ENCODE data around the gene RPUSD2. TPM values are rescaled to one million over a fixed set of nuclear protein-coding genes. Genes with fewer than 3 reads are reported as not detected.

RPUSD2 gene
- total and polyA plus RNA-seq, 2 experiments from 2014 or later = 22.0 to 25.5 TPM

GRCh38 chr15:40533763-40534364, 35.2 kb upstream of the RPUSD2 start:
- ATAC-seq (no peak), DNase-seq (ENCODE audit: low spot score) (no peak)
- no peaks in the 10 kb centered on the region for H3K9me3 Mint-ChIP-seq
- no peak overlapping the region for H3K4me3 Mint-ChIP-seq
- no peaks in the 10 kb centered on the region for H3K4me1 Mint-ChIP-seq
- TF ChIP-seq CTCF (conservative IDR thresholded peaks at IDR 0.05; ENCODE audit: low read depth in 2 of 2) (no peak), EZH2 (IDR thresholded peaks at IDR 0.05; ENCODE audit: low read depth, unreplicated experiment) (no peak), ETS1 (IDR thresholded peaks at IDR 0.05) (no peak), REST (IDR thresholded peaks at IDR 0.05; ENCODE audit: unreplicated experiment) (no peak), STAT1 (IDR thresholded peaks at IDR 0.05; ENCODE audit: unreplicated experiment) (no peak), ZNF114 (CRISPR knock-in tag; IDR thresholded peaks at IDR 0.05) (no peak), NANOG (IDR thresholded peaks at IDR 0.05; ENCODE audit: borderline replicate concordance) (no peak), CREB1 (CRISPR knock-in tag; IDR thresholded peaks at IDR 0.05; ENCODE audit: low read depth) (no peak), POLR2AphosphoS5 (IDR thresholded peaks at IDR 0.05; ENCODE audit: low read depth) (no peak), ZNF331 (CRISPR knock-in tag; IDR thresholded peaks at IDR 0.05; ENCODE audit: low read depth) (no peak), ZNF462 (CRISPR knock-in tag; IDR thresholded peaks at IDR 0.05) (no peak), JUNB (IDR thresholded peaks at IDR 0.05; ENCODE audit: unreplicated experiment) (no peak), EZH2phosphoT487 (IDR thresholded peaks at IDR 0.05; ENCODE audit: unreplicated experiment) (no peak)
- no peaks in the 10 kb centered on the region for H3K36me3 Mint-ChIP-seq (ENCODE audit: low read depth)
- no peak overlapping the region for H3K4me3 ChIP-seq
- H3K4me1 ChIP-seq (ENCODE audit: insufficient read depth) = no peaks in the 10 kb centered on the region
- H3K79me2 ChIP-seq (replicated peaks; ENCODE audit: insufficient read depth) = no peaks in the 10 kb centered on the region
- H3K27ac ChIP-seq (ENCODE audit: low read depth) = no peak overlapping the region
- no peaks in the 10 kb centered on the region for H3K27me3 ChIP-seq (ENCODE audit: insufficient read depth)
- no peak overlapping the region for H3K27ac Mint-ChIP-seq
- H4K20me1 ChIP-seq (replicated peaks; ENCODE audit: insufficient read depth) = no peaks in the 10 kb centered on the region
- no peak overlapping the region for H2AFZ ChIP-seq
- no peak overlapping the region for H3K4me2 ChIP-seq
- H3K9me2 ChIP-seq (ENCODE audit: insufficient read depth) = no peaks in the 10 kb centered on the region
- no peaks in the 10 kb centered on the region for H3K36me3 ChIP-seq (ENCODE audit: insufficient read depth)
- no peaks in the 10 kb centered on the region for H3K27me3 Mint-ChIP-seq (ENCODE audit: insufficient read depth, low read depth, poor library complexity)
- no peaks in the 10 kb centered on the region for H3F3A ChIP-seq (replicated peaks; ENCODE audit: low read depth)
